OCI-LY1 (cell line): ENCODE results near the gene CCDC102B.

ENCODE experiments used
- EZH2 ChIP-seq: fragments of 200-600 bp; sonication (generic), shearing (Covaris generic); IDR thresholded peaks from 2 replicates; pipeline ENCODE4 v1.8.0; 2017; ENCODE audit warnings: borderline replicate concordance, mixed run types, mild to moderate bottlenecking, antibody characterized with exemption, low read length, moderate library complexity, mixed read lengths
- TF ChIP-seq, protein P1 (sequence below): fragments of 200-600 bp; sonication (generic), shearing (Covaris generic); IDR thresholded peaks from 2 replicates; pipeline ENCODE4 v1.5.1; 2017; ENCODE audit warnings: mild to moderate bottlenecking, antibody characterized with exemption, low read length, moderate library complexity, mixed read lengths

DNA sequence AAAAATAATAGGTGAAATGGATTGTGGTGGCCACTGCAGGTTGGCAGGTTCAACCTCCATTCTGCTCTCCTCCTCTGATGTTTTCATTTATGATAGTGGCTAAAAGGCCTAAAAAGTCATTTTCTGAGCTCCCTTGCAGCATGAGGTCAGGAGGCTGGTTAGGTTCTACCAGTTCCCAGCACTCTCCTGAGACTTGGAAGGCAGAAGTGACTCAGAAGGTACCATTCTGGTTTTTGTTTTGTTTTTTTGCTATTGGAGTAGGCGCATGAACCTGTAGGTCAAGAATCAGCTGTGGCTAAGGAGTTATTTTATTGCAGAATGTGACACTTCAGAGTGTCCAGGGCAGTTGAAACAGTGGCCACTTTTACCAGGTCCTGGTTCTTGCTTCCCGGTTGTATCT, 181.9 kb downstream of the CCDC102B start:
- TF ChIP-seq EZH2 = no peak
- TF ChIP-seq, protein P1, sequence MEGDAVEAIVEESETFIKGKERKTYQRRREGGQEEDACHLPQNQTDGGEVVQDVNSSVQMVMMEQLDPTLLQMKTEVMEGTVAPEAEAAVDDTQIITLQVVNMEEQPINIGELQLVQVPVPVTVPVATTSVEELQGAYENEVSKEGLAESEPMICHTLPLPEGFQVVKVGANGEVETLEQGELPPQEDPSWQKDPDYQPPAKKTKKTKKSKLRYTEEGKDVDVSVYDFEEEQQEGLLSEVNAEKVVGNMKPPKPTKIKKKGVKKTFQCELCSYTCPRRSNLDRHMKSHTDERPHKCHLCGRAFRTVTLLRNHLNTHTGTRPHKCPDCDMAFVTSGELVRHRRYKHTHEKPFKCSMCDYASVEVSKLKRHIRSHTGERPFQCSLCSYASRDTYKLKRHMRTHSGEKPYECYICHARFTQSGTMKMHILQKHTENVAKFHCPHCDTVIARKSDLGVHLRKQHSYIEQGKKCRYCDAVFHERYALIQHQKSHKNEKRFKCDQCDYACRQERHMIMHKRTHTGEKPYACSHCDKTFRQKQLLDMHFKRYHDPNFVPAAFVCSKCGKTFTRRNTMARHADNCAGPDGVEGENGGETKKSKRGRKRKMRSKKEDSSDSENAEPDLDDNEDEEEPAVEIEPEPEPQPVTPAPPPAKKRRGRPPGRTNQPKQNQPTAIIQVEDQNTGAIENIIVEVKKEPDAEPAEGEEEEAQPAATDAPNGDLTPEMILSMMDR = no peak
